Astrocyte (in vitro differentiated cells and primary cell): ENCODE measurements around the gene FAM13A.

Source experiments
- EZH2 ChIP-seq: IDR thresholded peaks from 2 replicates; pipeline ENCODE4 v1.6.1; 2012; ENCODE audit warnings: mild to moderate bottlenecking, low read length, inconsistent platforms; ENCODE audit not compliant: insufficient read depth
- TF ChIP-seq, protein P1 (sequence below): IDR thresholded peaks from 2 replicates; pipeline ENCODE4 v1.5.1; 2011; ENCODE audit warnings: low read depth, mild to moderate bottlenecking, inconsistent platforms, low read length, moderate library complexity; ENCODE audit not compliant: insufficient read depth

DNA sequence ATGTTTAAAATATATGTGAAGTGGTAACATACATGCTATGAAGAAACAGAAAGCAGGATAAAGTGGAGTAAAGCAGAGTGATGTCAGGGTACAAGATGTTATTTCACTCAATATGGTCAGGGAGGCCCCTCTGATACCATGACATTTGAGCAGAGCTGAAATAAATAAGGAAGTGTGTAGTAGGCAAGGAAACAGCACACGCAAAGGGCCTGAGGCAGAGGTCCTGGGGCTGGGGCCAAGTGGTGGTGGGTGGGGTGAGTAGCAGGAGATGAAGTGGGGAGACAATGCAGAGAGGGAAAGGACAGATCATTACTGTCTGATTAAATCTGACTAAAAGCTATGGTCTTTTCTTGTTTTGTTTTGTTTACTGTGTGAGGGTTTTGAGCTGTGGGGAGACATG is 61.1 kb downstream of the FAM13A start:
- TF ChIP-seq, protein P1, sequence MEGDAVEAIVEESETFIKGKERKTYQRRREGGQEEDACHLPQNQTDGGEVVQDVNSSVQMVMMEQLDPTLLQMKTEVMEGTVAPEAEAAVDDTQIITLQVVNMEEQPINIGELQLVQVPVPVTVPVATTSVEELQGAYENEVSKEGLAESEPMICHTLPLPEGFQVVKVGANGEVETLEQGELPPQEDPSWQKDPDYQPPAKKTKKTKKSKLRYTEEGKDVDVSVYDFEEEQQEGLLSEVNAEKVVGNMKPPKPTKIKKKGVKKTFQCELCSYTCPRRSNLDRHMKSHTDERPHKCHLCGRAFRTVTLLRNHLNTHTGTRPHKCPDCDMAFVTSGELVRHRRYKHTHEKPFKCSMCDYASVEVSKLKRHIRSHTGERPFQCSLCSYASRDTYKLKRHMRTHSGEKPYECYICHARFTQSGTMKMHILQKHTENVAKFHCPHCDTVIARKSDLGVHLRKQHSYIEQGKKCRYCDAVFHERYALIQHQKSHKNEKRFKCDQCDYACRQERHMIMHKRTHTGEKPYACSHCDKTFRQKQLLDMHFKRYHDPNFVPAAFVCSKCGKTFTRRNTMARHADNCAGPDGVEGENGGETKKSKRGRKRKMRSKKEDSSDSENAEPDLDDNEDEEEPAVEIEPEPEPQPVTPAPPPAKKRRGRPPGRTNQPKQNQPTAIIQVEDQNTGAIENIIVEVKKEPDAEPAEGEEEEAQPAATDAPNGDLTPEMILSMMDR: no peak
- no peak for TF ChIP-seq EZH2
